Stomach (tissue), 4 donors: ENCODE results near the gene CHRNA5.
"Not testable (repeated sequence)": the region's sequence is repeated elsewhere in the genome, so short reads cannot be mapped to it uniquely, and the experiment has no call there.

ENCODE experiments used
- CTCF ChIP-seq, 7 experiments: fragments of 450-650 bp in 4 of 7; fragments of 200-600 bp in 3 of 7; sonication (generic) in 3 of 7; IDR thresholded peaks; one replicate each; pipeline ENCODE4 v1.5.1; 2016 to 2019; ENCODE audit warnings: antibody characterized with exemption in 7 of 7, control low read depth in 2 of 7, mild to moderate bottlenecking in 1 of 7
- POLR2A ChIP-seq, 4 donors: fragments of 450-650 bp; IDR thresholded peaks; one replicate each; pipeline ENCODE4 v1.6.1; 2016; ENCODE audit warnings: antibody characterized with exemption in 4 of 4, control low read depth in 2 of 4, mild to moderate bottlenecking in 1 of 4, moderate library complexity in 1 of 4

- TF ChIP-seq POLR2A, CTCF (IDR thresholded peaks at IDR 0.05): not testable (repeated sequence)
Observed at GRCh38 chr15:78560201-78560600, 5.1 kb upstream of the CHRNA5 start.
